NB4 (cell line): ENCODE results near the gene SLC18A2.
"Not testable (repeated sequence)": the region's sequence is repeated elsewhere in the genome, so short reads cannot be mapped to it uniquely, and the experiment has no call there.

Experiments used
- DNase-seq: peaks from one replicate; pipeline ENCODE4 v3.0.0; 2010; ENCODE audit warnings: low read depth
- H3K4me3 ChIP-seq: one replicate; pipeline ENCODE4 v1.5.1; 2011; ENCODE audit warnings: mild to moderate bottlenecking, low read depth, low read length, moderate library complexity
- CTCF ChIP-seq: IDR thresholded peaks from one replicate; pipeline ENCODE4 v1.5.1; 2012; ENCODE audit warnings: low read depth, low read length
- MAX ChIP-seq: IDR thresholded peaks from 2 replicates; pipeline ENCODE4 v1.6.1; 2011; ENCODE audit warnings: low read depth, low read length
- MYC ChIP-seq: IDR thresholded peaks from 2 replicates; pipeline ENCODE4 v1.6.1; 2011; ENCODE audit warnings: low read depth, low read length
- POLR2A ChIP-seq: IDR thresholded peaks from 2 replicates; pipeline ENCODE4 v1.6.1; 2011; ENCODE audit warnings: mild to moderate bottlenecking; ENCODE audit not compliant: insufficient read length; ENCODE audit errors: extremely low read depth

SLC18A2 gene

GRCh38 chr10:117294735-117295134, 53.8 kb downstream of the SLC18A2 start:
- DNase-seq: no peak
- H3K4me3 ChIP-seq: no peak overlapping the region
- no peak for TF ChIP-seq POLR2A
- no peak for TF ChIP-seq MAX
- no peak for TF ChIP-seq CTCF
- TF ChIP-seq MYC: no peak

GRCh38 chr10:117298219-117298618, 57.3 kb downstream of the SLC18A2 start:
- H3K4me3 ChIP-seq: no peak overlapping the region

DNA sequence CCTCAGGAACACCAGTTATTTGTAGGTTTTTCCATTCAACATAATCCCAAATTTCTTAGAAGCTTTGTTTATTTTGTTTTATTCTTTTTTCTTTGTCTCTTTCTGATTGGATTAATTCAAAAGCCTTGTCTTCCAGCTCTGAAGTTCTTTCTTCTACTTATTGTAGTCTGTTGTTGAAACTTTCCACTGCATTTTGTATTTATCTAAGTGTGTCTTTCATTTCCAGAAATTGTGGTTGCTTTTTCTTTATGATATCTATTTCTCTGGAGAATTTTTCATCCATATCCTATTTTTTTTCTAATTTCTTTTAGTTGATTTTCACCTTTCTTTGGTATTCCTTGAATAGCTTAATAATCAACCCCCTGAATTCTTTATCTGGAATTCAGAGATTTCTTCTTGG, 58.5 kb downstream of the SLC18A2 start:
- no peak overlapping the region for H3K4me3 ChIP-seq
- TF ChIP-seq CTCF (no peak), MAX (no peak), POLR2A (no peak), MYC (no peak)
- DNase-seq: no peak

More at GRCh38 chr10:117298219-117298618, 57.3 kb downstream of the SLC18A2 start:
- no peak for DNase-seq
- TF ChIP-seq POLR2A (no peak), MAX (no peak), MYC (no peak), CTCF (no peak)

DNA sequence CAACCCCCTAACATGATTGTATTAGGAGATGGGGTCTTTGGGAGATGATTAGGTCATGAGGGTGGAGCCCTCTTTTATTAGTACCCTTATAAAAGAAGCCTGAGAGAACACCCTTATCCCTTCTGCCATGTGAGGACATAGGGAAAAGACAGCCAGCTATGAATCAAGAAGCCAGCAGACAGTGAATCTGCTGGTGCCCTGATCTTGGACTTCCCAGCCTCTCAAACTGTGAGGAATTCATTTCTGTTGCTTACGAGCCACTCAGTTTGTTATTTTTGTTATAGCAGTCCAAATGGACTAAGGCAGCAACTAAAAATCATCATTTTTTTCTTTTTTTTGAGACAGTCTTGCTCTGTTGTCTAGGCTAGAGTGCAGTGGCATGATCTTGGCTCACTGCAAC, 59.8 kb downstream of the SLC18A2 start:
- TF ChIP-seq POLR2A (no peak), CTCF (no peak), MYC (no peak), MAX (no peak)
- DNase-seq: no peak
- no peak overlapping the region for H3K4me3 ChIP-seq

- DNase-seq, H3K4me3 ChIP-seq: not testable (repeated sequence)
These were observed 62.5 kb downstream of the SLC18A2 start for GRCh38 chr10:117303451-117303850.

- TF ChIP-seq MYC: no peak
- TF ChIP-seq POLR2A: no peak
- TF ChIP-seq MAX: no peak
- TF ChIP-seq CTCF: no peak
- no peak overlapping the region for H3K4me3 ChIP-seq
- no peak for DNase-seq
These were observed 65.8 kb downstream of the SLC18A2 start for GRCh38 chr10:117306674-117307073.
